ENCODE measurements around the gene CLEC4G.

CLEC4G gene

DNA sequence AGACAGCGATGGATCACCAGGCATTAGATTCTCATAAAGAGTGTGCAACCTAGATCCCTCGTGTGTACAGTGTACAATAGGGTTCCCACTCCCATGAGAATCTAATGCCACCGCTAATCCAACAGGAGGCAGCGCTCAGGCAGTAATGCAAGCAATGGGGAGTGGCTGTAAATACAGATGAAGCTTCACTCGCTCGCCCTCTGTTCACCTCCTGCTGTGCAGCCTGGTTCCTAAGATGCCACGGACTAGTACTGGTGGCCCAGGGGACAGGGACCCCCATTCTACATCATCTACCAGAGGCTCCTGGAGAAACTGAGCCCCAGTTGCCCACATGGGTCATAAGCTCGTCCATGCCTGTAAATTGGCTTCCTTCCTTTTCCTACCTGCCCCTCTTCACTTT is 39.2 kb upstream of the CLEC4G start:
- TF ChIP-seq, protein P1, sequence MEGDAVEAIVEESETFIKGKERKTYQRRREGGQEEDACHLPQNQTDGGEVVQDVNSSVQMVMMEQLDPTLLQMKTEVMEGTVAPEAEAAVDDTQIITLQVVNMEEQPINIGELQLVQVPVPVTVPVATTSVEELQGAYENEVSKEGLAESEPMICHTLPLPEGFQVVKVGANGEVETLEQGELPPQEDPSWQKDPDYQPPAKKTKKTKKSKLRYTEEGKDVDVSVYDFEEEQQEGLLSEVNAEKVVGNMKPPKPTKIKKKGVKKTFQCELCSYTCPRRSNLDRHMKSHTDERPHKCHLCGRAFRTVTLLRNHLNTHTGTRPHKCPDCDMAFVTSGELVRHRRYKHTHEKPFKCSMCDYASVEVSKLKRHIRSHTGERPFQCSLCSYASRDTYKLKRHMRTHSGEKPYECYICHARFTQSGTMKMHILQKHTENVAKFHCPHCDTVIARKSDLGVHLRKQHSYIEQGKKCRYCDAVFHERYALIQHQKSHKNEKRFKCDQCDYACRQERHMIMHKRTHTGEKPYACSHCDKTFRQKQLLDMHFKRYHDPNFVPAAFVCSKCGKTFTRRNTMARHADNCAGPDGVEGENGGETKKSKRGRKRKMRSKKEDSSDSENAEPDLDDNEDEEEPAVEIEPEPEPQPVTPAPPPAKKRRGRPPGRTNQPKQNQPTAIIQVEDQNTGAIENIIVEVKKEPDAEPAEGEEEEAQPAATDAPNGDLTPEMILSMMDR (IDR thresholded peaks at IDR 0.05): no peak

- TF ChIP-seq, protein P1 (IDR thresholded peaks at IDR 0.05): no peak
Observed at GRCh38 chr19:7769171-7769570, 37.3 kb upstream of the CLEC4G start.

- TF ChIP-seq, protein P1 (IDR thresholded peaks at IDR 0.05): no peak
Observed at GRCh38 chr19:7767487-7767886, 35.6 kb upstream of the CLEC4G start.

DNA sequence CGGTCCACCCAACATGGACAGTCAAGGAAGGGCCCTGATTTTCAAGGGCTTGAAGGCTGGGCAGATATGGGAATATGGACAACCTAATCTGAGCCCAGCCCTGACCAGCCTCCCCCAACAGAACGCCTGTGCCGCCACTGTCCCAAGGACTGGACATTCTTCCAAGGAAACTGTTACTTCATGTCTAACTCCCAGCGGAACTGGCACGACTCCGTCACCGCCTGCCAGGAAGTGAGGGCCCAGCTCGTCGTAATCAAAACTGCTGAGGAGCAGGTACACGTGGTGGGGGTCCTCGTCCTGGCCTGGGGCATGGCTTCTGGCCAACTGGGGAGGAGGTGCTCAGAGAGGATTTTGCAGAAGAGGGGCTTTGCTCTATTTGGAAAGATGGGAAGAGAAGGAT is 34.6 kb upstream of the CLEC4G start:
- TF ChIP-seq, protein P1 (IDR thresholded peaks at IDR 0.05): no peak

- TF ChIP-seq, protein P1 (IDR thresholded peaks at IDR 0.05): no peak
Observed at GRCh38 chr19:7763696-7764095, 31.8 kb upstream of the CLEC4G start.

- TF ChIP-seq, protein P1 (IDR thresholded peaks at IDR 0.05): no peak
Observed at GRCh38 chr19:7762719-7763293, 30.9 kb upstream of the CLEC4G start, which contains the start of gene CLEC4M. CLEC4M (plus strand) TSS chr19:7763243; CDS start chr19:7763267, 24 bp downstream.

- TF ChIP-seq, protein P1 (IDR thresholded peaks at IDR 0.05): no peak
Observed at GRCh38 chr19:7759156-7759555, 27.2 kb upstream of the CLEC4G start.

- TF ChIP-seq, protein P1 (IDR thresholded peaks at IDR 0.05): no peak
Observed at GRCh38 chr19:7757358-7757757, 25.4 kb upstream of the CLEC4G start.
